ENCODE data around the gene LPCAT1.

LPCAT1 gene

DNA sequence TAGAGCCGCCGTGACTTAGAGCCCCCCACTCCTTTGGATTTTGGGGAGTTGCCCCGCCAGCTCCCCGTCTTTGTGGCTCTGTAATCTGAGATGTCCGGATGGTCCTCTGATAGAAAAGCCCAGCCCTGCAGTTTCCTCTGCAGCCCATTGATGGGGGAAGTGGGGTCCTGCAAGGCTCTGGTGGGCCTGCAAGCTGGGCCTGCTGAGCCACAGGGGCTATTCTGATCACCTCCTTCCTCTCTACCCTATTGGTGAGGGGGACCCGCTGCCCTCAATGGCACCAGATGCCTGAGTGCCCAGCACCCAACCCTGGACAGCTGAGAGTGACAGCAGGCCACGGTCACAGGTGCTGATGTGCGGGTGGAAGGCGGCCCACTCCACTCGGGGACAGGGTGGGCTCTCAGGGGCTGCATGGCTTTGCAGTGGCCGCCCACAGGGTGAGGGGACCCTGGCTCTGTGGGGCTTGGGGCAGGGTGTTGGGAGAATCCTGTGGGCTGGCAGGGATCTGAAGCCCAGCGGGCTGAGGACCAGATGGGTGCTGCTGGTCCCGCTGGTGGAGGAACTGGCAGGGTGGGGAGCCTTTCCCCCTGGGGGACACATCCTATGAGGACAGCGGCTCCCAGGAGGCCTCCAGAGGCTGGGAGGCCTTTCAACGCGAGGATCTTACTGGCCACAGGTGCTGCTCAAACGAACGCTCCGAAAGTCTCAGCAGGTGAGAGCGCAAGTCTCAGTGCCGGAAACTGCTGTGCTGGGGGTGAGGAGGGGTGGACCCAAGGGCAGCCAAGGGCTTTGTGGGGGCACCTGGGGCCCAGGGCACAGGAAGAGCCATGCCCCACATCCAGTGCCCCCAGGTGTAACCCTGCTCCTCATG is 30.0 kb upstream of the LPCAT1 start:
- CTCF ChIA-PET = no interaction called here
- TF ChIP-seq, protein P1, sequence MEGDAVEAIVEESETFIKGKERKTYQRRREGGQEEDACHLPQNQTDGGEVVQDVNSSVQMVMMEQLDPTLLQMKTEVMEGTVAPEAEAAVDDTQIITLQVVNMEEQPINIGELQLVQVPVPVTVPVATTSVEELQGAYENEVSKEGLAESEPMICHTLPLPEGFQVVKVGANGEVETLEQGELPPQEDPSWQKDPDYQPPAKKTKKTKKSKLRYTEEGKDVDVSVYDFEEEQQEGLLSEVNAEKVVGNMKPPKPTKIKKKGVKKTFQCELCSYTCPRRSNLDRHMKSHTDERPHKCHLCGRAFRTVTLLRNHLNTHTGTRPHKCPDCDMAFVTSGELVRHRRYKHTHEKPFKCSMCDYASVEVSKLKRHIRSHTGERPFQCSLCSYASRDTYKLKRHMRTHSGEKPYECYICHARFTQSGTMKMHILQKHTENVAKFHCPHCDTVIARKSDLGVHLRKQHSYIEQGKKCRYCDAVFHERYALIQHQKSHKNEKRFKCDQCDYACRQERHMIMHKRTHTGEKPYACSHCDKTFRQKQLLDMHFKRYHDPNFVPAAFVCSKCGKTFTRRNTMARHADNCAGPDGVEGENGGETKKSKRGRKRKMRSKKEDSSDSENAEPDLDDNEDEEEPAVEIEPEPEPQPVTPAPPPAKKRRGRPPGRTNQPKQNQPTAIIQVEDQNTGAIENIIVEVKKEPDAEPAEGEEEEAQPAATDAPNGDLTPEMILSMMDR (conservative IDR thresholded peaks at IDR 0.05; ENCODE audit: low read depth) = no peak
- POLR2A ChIA-PET (ENCODE audit: low non-redundant PET) = no interaction called here
- H3K27ac ChIP-seq = no peak overlapping the region
- no peak for DNase-seq (ENCODE audit: low spot score)

DNA sequence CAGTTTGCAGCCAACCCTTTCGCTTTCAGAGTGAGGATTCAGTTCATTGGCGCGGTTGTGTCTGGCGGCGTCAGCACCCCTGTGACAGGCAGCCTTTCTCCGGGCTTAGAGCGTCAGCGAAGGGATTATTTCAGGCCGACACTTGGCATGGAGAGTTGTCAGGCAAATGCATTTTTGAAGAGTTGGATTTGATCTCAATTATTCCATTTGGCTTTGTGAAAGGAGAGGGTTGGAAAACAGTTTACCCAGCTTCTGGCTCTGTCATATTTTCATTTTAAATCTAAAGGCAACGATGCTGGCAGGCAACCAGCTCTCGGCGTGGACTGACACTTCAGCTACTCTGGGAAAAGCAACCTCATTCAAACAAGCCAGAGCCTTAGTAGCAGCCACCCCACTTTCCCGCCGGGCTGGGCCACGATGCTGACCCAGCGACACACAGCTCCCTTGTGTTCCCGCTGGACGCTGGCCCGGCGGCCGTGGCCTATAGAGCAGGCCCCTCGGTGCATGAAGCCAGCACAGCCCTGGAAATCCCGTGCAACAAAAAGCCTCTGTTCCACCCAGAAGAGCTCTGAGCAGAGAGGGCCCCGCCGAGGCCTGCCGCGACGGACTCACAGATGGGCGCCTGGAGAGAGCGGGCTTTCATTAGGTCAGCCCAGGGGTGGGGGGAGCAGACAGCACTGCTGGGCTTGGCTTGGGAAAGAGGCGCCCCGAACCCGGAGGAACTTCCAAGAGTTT is 28.9 kb upstream of the LPCAT1 start:
- POLR2A ChIA-PET (ENCODE audit: low non-redundant PET) = no interaction called here
- CTCF ChIA-PET = no interaction called here
- TF ChIP-seq, protein P1 (conservative IDR thresholded peaks at IDR 0.05; ENCODE audit: low read depth) = no peak
- H3K27ac ChIP-seq = no peak overlapping the region
- no peak for DNase-seq (ENCODE audit: low spot score)

DNA sequence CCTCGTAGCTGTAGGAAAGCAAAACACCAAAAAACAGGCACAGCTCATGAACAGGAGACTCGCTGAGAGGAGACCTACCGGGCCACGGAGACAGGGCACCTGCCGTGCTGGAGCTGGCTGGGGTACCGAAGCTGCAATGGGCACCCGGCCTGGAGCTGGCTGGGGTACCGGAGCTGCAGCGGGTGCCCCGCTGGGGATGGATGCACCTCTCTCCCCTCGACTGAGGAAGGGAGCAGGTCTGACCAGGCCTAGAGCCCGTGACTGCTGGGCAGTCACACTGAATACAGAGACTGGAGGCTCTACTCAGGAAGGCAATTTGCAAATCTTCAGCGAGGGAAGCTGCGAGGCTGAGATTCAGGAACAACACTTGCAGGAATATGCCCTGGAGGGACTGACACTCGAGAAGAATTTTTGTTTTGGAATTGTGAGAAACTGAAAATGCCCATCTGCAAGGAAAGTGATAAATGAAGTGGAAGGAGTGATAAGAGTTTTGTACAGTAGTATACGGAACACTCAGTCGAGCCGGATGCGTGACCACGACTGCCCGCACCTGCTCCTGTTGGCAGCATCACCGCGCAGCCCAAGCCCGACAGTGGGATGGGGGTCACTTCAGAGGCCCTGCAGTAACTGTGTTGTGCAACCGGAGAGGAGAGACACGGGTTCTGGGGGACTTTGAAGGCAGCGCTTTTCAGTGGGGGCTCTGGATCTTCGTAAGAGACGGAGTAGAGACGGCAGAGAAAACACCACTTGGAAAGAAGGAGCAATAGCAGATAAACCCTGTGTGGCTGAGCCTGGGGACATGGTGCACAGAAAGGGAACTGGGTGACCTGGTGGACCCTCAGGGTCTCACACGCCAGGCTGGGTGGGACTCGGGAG is 27.9 kb upstream of the LPCAT1 start:
- ChIA-PET POLR2A (ENCODE audit: low non-redundant PET) (no interaction called here), CTCF (no interaction called here)
- H3K27ac ChIP-seq = no peak overlapping the region
- TF ChIP-seq, protein P1 (conservative IDR thresholded peaks at IDR 0.05; ENCODE audit: low read depth) = no peak
- DNase-seq (ENCODE audit: low spot score) = no peak

GRCh38 chr5:1550287-1551076 is 26.7 kb upstream of the LPCAT1 start:
- CTCF ChIA-PET = interaction anchor here (0.7 kb wide), 1 partner anchor 773 kb away, joined by 4 read pairs; no protein-coding TSS in a partner anchor
- POLR2A ChIA-PET (ENCODE audit: low non-redundant PET) = no interaction called here
- DNase-seq (ENCODE audit: low spot score) = no peak
- TF ChIP-seq, protein P1 (conservative IDR thresholded peaks at IDR 0.05; ENCODE audit: low read depth) = no peak
- H3K27ac ChIP-seq = no peak overlapping the region

- no peak overlapping the region for H3K27ac ChIP-seq
- POLR2A ChIA-PET (ENCODE audit: low non-redundant PET) = no interaction called here
- no peak for DNase-seq (ENCODE audit: low spot score)
- CTCF ChIA-PET = interaction anchor here (0.7 kb wide), 1 partner anchor 772 kb away, joined by 4 read pairs; no protein-coding TSS in a partner anchor
- TF ChIP-seq, protein P1 (conservative IDR thresholded peaks at IDR 0.05; ENCODE audit: low read depth) = no peak
Measured at GRCh38 chr5:1549475-1550030, 25.8 kb upstream of the LPCAT1 start.

Measured in RWPE1 (cell line).